ENCODE data around the gene CCDC181.
A peak's percentile ranks its signal among the peaks of the same experiment; 100 is the strongest.

The CCDC181 gene

GRCh38 chr1:169392406-169392805 lies 34.9 kb downstream of the CCDC181 start:
- no peak for DNase-seq

GRCh38 chr1:169390303-169390702 lies 37.0 kb downstream of the CCDC181 start:
- DNase-seq: no peak

DNA sequence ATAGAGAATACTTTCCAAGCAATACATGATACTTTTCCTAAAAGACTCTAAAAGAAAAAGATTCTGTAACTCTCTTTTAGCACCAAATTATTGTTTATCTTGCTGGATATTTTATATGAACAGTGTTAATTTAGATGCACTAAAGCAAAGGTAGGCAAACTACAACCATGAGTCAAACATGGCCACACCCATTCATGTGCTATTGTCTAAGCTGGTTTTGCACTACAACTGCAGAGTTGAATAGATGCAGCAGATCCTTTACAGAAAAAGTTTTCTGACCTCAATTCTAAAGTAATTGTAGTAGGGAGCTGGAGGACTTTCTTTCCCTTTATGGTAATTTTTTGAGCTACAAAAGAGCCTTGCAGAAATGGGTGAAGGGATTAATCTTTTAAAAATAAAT lies 39.9 kb downstream of the CCDC181 start:
- no peak for DNase-seq

- DNase-seq: no peak
Measured at GRCh38 chr1:169383449-169383848, 43.8 kb downstream of the CCDC181 start.

- no peak for DNase-seq
Measured at GRCh38 chr1:169381162-169381561, 46.1 kb downstream of the CCDC181 start.

- DNase-seq: no peak
Measured at GRCh38 chr1:169371404-169371803, 55.9 kb downstream of the CCDC181 start.

DNA sequence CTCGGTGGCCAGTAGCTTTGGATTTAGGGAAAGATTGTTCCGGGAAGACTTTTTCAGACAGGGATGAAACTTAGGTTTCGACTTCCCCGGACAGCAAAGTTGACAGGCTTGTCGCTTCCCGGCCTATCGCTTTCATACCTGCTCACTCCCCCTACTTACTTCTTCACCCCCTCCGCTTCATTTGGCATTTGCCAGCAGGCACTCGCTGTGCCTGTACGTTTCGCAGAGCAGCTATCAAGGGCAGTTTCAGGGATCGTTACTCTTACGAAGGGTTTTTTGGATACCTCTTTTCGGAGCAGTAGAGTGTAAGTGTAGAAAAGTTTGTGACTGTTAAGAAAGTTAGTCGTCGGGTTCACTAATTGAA lies 58.9 kb downstream of the CCDC181 start:
- DNase-seq: peak; percentile 13

DNA sequence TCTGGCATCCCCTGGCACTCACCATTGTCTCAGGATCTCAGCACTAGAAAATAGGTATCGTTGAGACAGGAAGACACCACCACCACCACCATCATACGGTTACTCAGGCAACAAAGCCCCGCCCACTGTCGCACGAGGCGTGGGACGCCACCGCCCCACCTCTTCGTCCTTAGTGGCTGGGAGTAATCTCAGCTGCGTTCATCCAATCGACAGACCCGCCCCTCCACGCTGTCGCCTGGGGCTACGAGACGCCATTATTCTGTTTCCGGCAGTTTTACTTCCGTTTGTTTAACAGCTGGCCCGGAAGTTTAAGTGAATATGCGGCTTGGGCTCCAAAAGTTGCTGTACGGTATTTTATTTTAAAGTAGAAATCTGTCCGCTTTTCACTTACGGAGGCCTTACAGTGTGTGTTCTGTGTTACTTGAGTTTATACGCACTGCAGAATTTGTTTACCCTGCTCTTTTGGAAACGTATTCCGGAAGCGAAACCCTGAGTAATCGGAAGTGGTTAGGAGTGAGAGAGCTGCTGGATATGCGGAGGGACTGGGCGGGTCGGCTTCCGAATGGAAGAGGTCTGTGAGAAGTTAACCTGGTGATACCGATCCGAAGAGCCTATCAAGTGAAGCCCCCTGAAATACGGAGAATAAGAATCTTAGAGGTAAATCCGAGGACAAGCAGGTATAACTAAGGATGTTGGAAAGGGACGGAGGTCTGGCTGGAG lies 59.4 kb downstream of the CCDC181 start, which contains the start of the genes BLZF1 and NME7:
Gene BLZF1, plus strand, starts transcription at position 510 of the 720 bp plus-strand sequence. CDS start 1,328 bp downstream, outside the sequence.
Gene NME7, minus strand, starts transcription at position 112 of the 720 bp plus-strand sequence. Its CDS starts 87 bp downstream, at position 25.
- DNase-seq: peak; percentile 97

- DNase-seq: no peak
Measured at GRCh38 chr1:169367096-169367685, 60.1 kb downstream of the CCDC181 start.

- DNase-seq: no peak
Measured at GRCh38 chr1:169364948-169365347, 62.3 kb downstream of the CCDC181 start.

- DNase-seq: no peak
Measured at GRCh38 chr1:169363046-169363730, 64.1 kb downstream of the CCDC181 start.

GRCh38 chr1:169361281-169361680 lies 66.0 kb downstream of the CCDC181 start:
- no peak for DNase-seq

DNA sequence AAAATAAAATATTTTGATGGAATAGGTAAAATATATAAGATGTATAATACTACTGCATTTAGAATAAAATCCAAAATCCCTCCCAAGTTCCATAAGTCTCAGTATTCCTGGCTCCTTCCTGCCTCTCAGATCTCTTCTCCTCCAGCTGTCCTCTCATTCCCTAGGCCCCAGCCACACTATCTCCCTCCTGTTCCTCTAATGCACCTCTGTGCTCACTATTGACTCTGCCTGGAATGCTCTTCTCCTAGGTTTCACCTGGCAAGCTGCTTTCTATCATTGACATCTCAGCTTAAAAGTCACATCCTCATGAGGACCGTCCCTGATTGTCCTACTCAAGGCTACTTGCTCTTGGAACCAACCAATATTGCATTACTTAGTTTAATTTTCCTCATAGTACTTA lies 66.9 kb downstream of the CCDC181 start:
- no peak for DNase-seq

- no peak for DNase-seq
Measured at GRCh38 chr1:169348383-169349036, 78.8 kb downstream of the CCDC181 start.

- no peak for DNase-seq
Measured at GRCh38 chr1:169347688-169348382, 79.4 kb downstream of the CCDC181 start.

DNA sequence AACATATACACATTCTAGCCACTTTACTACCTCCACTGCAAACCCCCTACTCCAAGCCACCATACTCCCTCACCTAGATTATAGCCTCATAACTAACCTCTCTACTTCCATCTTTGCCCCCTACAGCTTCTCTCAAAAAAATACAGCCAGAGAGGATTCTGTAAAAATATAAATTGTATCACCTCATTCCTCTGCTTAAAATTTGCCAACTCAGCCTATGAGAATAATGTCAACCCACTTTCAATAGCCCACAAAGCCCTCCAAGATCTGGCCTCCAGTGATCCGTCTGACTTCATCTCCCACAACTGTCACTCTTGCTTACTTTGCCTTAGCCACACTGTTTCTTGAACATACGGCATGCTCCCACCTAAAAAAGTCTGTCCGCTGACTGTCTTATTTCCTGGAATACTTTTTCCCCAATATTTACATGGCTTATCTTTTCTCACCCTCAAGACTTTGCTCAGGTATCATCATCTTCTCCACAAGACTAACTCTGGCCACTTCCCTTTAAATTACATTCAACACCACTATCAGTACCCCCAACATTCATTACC lies 81.2 kb downstream of the CCDC181 start:
- no peak for DNase-seq

DNA sequence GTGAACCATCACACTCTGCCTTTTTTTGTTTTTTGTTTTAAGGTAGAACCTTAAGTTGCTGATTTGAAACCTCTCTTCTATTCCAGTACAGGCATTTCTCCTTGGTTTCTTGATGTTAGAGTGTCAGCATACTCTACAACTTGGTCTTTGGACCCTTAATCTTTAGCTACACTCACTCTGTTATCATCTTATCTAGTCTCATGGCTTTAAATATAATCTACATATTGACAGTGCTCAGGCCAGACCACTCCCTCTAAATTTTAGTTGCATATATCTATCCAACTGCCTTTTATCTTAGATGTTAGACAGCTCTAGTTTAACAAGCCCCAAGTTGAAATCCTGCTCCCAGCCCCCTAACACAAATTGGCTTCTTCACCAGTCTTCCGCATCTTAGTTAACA lies 81.8 kb downstream of the CCDC181 start:
- no peak for DNase-seq
